ENCODE measurements around the gene HOXD12. TPM values are rescaled to one million over a fixed set of nuclear protein-coding genes. Genes with fewer than 3 reads are reported as not detected.

The HOXD12 gene
- total and polyA plus RNA-seq, 2 experiments from 2014 or later = not detected

GRCh38 chr2:176142281-176142680, 42.7 kb downstream of the HOXD12 start:
- Mint-ChIP-seq H3K9me3 (peaks cover 3% of the 10 kb centered on the region; the same call in 1 of the 3 replicates), H3K27ac (no peak overlapping the region), H3K4me1 (peaks cover 14% of the 10 kb centered on the region), H3K27me3 (ENCODE audit: insufficient read depth, low read depth, poor library complexity) (peaks cover 100% of the 10 kb centered on the region), H3K4me3 (no peak overlapping the region), H3K36me3 (ENCODE audit: low read depth) (no peaks in the 10 kb centered on the region)
- Histone ChIP-seq H3K27ac (ENCODE audit: low read depth) (no peak overlapping the region), H3K36me3 (ENCODE audit: insufficient read depth) (no peaks in the 10 kb centered on the region), H3K79me2 (replicated peaks; ENCODE audit: insufficient read depth) (no peaks in the 10 kb centered on the region), H3F3A (replicated peaks; ENCODE audit: low read depth) (peaks cover 31% of the 10 kb centered on the region), H2AFZ (no peak overlapping the region), H3K4me3 (no peak overlapping the region), H3K27me3 (ENCODE audit: insufficient read depth) (peaks cover 100% of the 10 kb centered on the region), H3K4me2 (no peak overlapping the region), H4K20me1 (replicated peaks; ENCODE audit: insufficient read depth) (peaks cover 44% of the 10 kb centered on the region), H3K9me2 (ENCODE audit: insufficient read depth) (no peaks in the 10 kb centered on the region), H3K4me1 (ENCODE audit: insufficient read depth) (peaks cover 11% of the 10 kb centered on the region; the same call in 1 of the 2 replicates)
- no peak for TF ChIP-seq ETS1 (IDR thresholded peaks at IDR 0.05)
- no peak for TF ChIP-seq EZH2phosphoT487 (IDR thresholded peaks at IDR 0.05; ENCODE audit: unreplicated experiment)
- no peak for TF ChIP-seq ZNF331 (CRISPR knock-in tag; IDR thresholded peaks at IDR 0.05; ENCODE audit: low read depth)
- no peak for TF ChIP-seq JUNB (IDR thresholded peaks at IDR 0.05; ENCODE audit: unreplicated experiment)
- TF ChIP-seq NANOG (IDR thresholded peaks at IDR 0.05; ENCODE audit: borderline replicate concordance) = no peak
- TF ChIP-seq EZH2 (IDR thresholded peaks at IDR 0.05; ENCODE audit: low read depth, unreplicated experiment) = no peak
- no peak for ATAC-seq
- no peak for DNase-seq (ENCODE audit: low spot score)

GRCh38 chr2:176145085-176145969, 45.7 kb downstream of the HOXD12 start:
- no peak overlapping the region for H2AFZ ChIP-seq
- DNase-seq (ENCODE audit: low spot score) (no peak), ATAC-seq (no peak)
- H3K4me1 ChIP-seq (ENCODE audit: insufficient read depth) = peaks cover 13% of the 10 kb centered on the region
- peaks cover 32% of the 10 kb centered on the region for H4K20me1 ChIP-seq (replicated peaks; ENCODE audit: insufficient read depth)
- no peaks in the 10 kb centered on the region for H3K36me3 Mint-ChIP-seq (ENCODE audit: low read depth)
- H3F3A ChIP-seq (replicated peaks; ENCODE audit: low read depth) = peaks cover 28% of the 10 kb centered on the region; the same call in 1 of the 2 replicates
- no peaks in the 10 kb centered on the region for H3K9me2 ChIP-seq (ENCODE audit: insufficient read depth)
- H3K27ac Mint-ChIP-seq = no peak overlapping the region
- H3K4me1 Mint-ChIP-seq = peaks cover 12% of the 10 kb centered on the region
- no peak overlapping the region for H3K27ac ChIP-seq (ENCODE audit: low read depth)
- no peaks in the 10 kb centered on the region for H3K79me2 ChIP-seq (replicated peaks; ENCODE audit: insufficient read depth)
- H3K27me3 Mint-ChIP-seq (ENCODE audit: insufficient read depth, low read depth, poor library complexity) = peaks cover 100% of the 10 kb centered on the region
- no peak overlapping the region for H3K4me3 Mint-ChIP-seq
- H3K9me3 Mint-ChIP-seq = 0 out of 3 replicates have a peak, but pooled peaks cover 2% of the 10 kb centered on the region
- no peaks in the 10 kb centered on the region for H3K36me3 ChIP-seq (ENCODE audit: insufficient read depth)
- TF ChIP-seq EZH2 (IDR thresholded peaks at IDR 0.05; ENCODE audit: low read depth, unreplicated experiment) (peak; percentile 66), CTCF (conservative IDR thresholded peaks at IDR 0.05; ENCODE audit: low read depth in 2 of 2) (no peak), EZH2phosphoT487 (IDR thresholded peaks at IDR 0.05; ENCODE audit: unreplicated experiment) (peak; percentile 33)
- no peak overlapping the region for H3K4me2 ChIP-seq
- peaks cover 100% of the 10 kb centered on the region for H3K27me3 ChIP-seq (ENCODE audit: insufficient read depth)
- no peak overlapping the region for H3K4me3 ChIP-seq
